Tibial nerve (tissue), 4 donors: Measurements from ENCODE around the gene TPRN.

ENCODE experiments used
- CTCF ChIP-seq, 5 experiments: fragments of 200-600 bp in 3 of 5; fragments of 450-650 bp in 2 of 5; sonication (generic) in 3 of 5; IDR thresholded peaks; one replicate each; pipeline ENCODE4 v1.5.1; 2016 to 2019; ENCODE audit warnings: antibody characterized with exemption in 5 of 5, mild to moderate bottlenecking in 3 of 5, moderate library complexity in 2 of 5
- EP300 ChIP-seq, 2 donors: sonication (generic); formaldehyde crosslinking; IDR thresholded peaks; one replicate each; pipeline ENCODE4 v1.6.1; 2017; ENCODE audit warnings: antibody characterized with exemption in 2 of 2, mild to moderate bottlenecking in 1 of 2
- POLR2A ChIP-seq, 2 donors: fragments of 450-650 bp; IDR thresholded peaks; one replicate each; pipeline ENCODE4 v1.6.1; 2017; ENCODE audit warnings: antibody characterized with exemption in 2 of 2, mild to moderate bottlenecking in 2 of 2, moderate library complexity in 2 of 2

DNA sequence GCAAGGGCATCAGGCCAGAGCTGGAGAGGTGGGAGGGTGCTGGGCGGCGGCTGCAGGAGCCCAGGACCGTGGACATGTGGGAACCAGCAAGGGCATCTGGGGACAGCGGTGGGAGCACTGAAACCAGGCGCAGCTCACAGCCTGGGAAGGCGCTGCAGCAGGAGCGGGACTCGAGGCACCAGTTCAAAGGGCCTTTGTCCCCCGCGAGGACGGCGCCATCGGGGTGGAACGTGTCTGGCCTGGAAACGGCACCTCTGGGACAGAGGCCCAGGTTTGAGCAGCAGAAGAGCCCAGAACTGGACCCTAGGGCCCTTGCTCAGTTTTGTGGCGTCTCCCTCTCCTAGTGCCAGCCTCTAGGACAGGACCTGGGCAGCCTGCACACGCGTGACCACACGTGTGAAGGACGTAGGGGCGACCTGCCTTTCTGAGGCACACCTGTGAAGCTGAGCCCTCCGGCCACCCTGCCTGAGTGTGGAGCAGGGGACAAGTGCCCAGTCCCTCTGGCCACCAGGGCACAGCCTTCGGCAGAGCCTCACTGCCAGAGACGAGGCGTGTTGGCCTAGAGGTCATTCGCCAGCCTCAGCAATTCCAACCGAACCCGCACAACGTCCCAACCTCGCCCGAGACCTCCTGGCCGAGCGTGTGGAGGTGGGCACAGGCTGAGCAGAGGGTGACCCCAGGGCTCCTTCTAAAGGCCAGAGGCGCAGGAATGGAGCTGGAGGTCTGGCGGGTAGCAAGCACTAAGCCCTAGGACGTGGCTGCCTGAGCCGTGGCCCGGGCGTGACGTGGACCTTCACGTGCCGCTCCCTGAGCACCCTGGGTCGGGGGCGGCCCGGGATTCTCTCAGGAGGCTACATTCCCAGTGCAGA, 26.5 kb downstream of the TPRN start:
- TF ChIP-seq POLR2A (IDR thresholded peaks at IDR 0.05) (no peak), CTCF (IDR thresholded peaks at IDR 0.05) (no peak), EP300 (IDR thresholded peaks at IDR 0.05) (no peak)
